Loucy (cell line): Measurements from ENCODE around the gene CFAP298.

ENCODE experiments used
- H2AFZ ChIP-seq: fragments of 200-600 bp; sonication (generic); 2 replicates; pipeline ENCODE4 v1.6.0; 2016; ENCODE audit warnings: antibody characterized with exemption, mild to moderate bottlenecking, low read length, moderate library complexity
- H3F3A ChIP-seq: fragments of 200-600 bp; 2 replicates; pipeline ENCODE4 v1.6.0; 2016; ENCODE audit warnings: antibody characterized with exemption, low read depth, mild to moderate bottlenecking
- H3K27me3 ChIP-seq: fragments of 200-600 bp; sonication (generic); 2 replicates; pipeline ENCODE4 v1.6.1; 2014; ENCODE audit warnings: low read length, mild to moderate bottlenecking; ENCODE audit not compliant: insufficient read depth, poor library complexity, severe bottlenecking
- H3K36me3 ChIP-seq: fragments of 200-600 bp; sonication (generic); 2 replicates; pipeline ENCODE4 v1.6.1; 2016; ENCODE audit warnings: low read length; ENCODE audit not compliant: insufficient read depth
- H3K4me1 ChIP-seq: fragments of 200-600 bp; sonication (generic); 2 replicates; pipeline ENCODE4 v1.5.1; 2014; ENCODE audit warnings: low read length, mild to moderate bottlenecking; ENCODE audit not compliant: insufficient read depth, poor library complexity, severe bottlenecking
- H3K4me2 ChIP-seq: fragments of 200-600 bp; sonication (generic); 2 replicates; pipeline ENCODE4 v1.6.0; 2014; ENCODE audit warnings: antibody characterized with exemption, low read length, low read depth, mild to moderate bottlenecking; ENCODE audit not compliant: poor library complexity, severe bottlenecking
- H3K4me3 ChIP-seq: fragments of 200-600 bp; sonication (generic); 2 replicates; pipeline ENCODE4 v1.5.1; 2014; ENCODE audit warnings: low read length, mild to moderate bottlenecking, mixed read lengths; ENCODE audit not compliant: poor library complexity, severe bottlenecking
- H3K79me2 ChIP-seq: fragments of 200-600 bp; sonication (generic); 2 replicates; pipeline ENCODE4 v1.6.1; 2014; ENCODE audit warnings: low read length; ENCODE audit not compliant: insufficient read depth
- H3K9ac ChIP-seq: fragments of 200-600 bp; sonication (generic); 2 replicates; pipeline ENCODE4 v1.6.0; 2014; ENCODE audit warnings: mild to moderate bottlenecking, low read depth, low read length, moderate library complexity; ENCODE audit not compliant: poor library complexity, severe bottlenecking
- H3K9me2 ChIP-seq: fragments of 200-600 bp; sonication (generic); replicated peaks from 2 replicates; pipeline ENCODE4 v1.6.1; 2016; ENCODE audit warnings: low read depth, low read length, mixed read lengths
- H3K9me3 ChIP-seq: fragments of 200-600 bp; sonication (generic); 2 replicates; pipeline ENCODE4 v1.6.1; 2014; ENCODE audit warnings: mild to moderate bottlenecking, antibody characterized with exemption, low read length, low read depth; ENCODE audit not compliant: insufficient read depth
- H4K20me1 ChIP-seq: fragments of 200-600 bp; sonication (generic); 2 replicates; pipeline ENCODE4 v1.6.0; 2014; ENCODE audit warnings: antibody characterized with exemption, low read length, mild to moderate bottlenecking; ENCODE audit not compliant: insufficient read depth, poor library complexity, severe bottlenecking
- EZH2phosphoT487 ChIP-seq: fragments of 200-600 bp; IDR thresholded peaks from 2 replicates; pipeline ENCODE4 v1.6.1; 2018; ENCODE audit warnings: antibody characterized with exemption, mild to moderate bottlenecking, moderate library complexity, borderline replicate concordance
- TF ChIP-seq, protein P1 (sequence below): fragments of 200-600 bp; sonication (generic); conservative IDR thresholded peaks from 2 replicates; pipeline ENCODE4 v1.5.1; 2014; ENCODE audit warnings: mild to moderate bottlenecking, antibody characterized with exemption, low read length

The CFAP298 gene

DNA sequence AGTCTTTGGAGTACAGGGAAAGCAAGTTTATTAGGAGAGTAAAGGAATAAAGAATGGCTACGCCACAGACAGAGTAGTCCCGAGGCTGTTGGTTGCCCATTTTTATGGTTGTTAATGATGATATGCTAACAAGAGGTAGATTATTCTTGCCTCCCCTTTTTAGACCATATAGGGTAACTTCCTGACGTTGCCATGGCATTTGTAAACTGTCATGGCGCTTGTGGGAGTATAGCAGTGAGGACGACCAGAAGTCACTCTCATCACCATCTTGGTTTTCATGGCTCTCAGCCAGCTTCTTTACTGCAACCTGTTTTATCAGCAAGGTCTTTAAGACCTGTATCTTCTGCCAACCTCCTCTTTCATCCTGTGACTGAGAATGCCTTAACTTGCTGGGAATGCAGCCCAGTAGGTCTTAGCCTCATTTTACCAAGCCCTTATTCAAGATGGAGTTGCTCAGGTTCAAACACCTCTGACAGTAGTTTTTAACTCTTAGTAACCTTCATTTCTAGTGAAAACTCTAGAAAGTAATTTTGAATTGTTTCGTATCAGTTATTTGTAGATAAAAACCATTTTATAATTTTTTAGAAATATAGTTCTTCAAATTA lies 53.1 kb downstream of the CFAP298 start:
- no peaks in the 10 kb centered on the region for H3K9me2 ChIP-seq
- no peaks in the 10 kb centered on the region for H3K79me2 ChIP-seq
- H3K4me2 ChIP-seq = no peak overlapping the region
- TF ChIP-seq, protein P1, sequence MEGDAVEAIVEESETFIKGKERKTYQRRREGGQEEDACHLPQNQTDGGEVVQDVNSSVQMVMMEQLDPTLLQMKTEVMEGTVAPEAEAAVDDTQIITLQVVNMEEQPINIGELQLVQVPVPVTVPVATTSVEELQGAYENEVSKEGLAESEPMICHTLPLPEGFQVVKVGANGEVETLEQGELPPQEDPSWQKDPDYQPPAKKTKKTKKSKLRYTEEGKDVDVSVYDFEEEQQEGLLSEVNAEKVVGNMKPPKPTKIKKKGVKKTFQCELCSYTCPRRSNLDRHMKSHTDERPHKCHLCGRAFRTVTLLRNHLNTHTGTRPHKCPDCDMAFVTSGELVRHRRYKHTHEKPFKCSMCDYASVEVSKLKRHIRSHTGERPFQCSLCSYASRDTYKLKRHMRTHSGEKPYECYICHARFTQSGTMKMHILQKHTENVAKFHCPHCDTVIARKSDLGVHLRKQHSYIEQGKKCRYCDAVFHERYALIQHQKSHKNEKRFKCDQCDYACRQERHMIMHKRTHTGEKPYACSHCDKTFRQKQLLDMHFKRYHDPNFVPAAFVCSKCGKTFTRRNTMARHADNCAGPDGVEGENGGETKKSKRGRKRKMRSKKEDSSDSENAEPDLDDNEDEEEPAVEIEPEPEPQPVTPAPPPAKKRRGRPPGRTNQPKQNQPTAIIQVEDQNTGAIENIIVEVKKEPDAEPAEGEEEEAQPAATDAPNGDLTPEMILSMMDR = no peak
- no peak for TF ChIP-seq EZH2phosphoT487
- no peaks in the 10 kb centered on the region for H3K9me3 ChIP-seq
- H3K27me3 ChIP-seq = no peaks in the 10 kb centered on the region
- H3K4me3 ChIP-seq = no peak overlapping the region
- no peaks in the 10 kb centered on the region for H3K4me1 ChIP-seq
- H2AFZ ChIP-seq = no peak overlapping the region
- no peaks in the 10 kb centered on the region for H3F3A ChIP-seq
- H3K36me3 ChIP-seq = no peaks in the 10 kb centered on the region
- no peaks in the 10 kb centered on the region for H4K20me1 ChIP-seq
- H3K9ac ChIP-seq = no peak overlapping the region

DNA sequence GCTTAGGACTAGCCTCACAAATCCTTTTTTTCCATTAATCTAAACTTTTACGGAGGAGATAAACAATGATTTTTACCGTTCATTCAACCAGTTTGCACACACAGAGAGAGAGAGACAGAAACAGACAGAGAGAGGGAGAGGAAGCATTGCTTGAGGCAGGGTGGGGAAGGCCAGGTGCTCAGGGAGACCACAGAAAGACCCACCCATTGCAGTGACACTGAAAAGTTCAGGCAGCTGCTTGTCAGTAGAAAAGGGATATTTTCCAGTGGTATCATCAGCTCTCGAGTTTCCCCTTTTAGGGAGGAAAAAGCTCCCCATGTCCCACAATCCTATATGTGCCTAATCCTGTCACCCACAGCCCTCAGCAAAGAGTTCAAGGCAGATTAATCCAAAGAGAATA lies 54.1 kb downstream of the CFAP298 start:
- Histone ChIP-seq H3K4me2 (no peak overlapping the region), H3K9ac (no peak overlapping the region), H3K79me2 (no peaks in the 10 kb centered on the region), H3K9me2 (no peaks in the 10 kb centered on the region), H3K27me3 (no peaks in the 10 kb centered on the region), H3K36me3 (no peaks in the 10 kb centered on the region), H3K9me3 (no peaks in the 10 kb centered on the region), H4K20me1 (no peaks in the 10 kb centered on the region), H3F3A (no peaks in the 10 kb centered on the region), H3K4me3 (no peak overlapping the region), H3K4me1 (no peaks in the 10 kb centered on the region), H2AFZ (no peak overlapping the region)
- TF ChIP-seq, protein P1 = no peak
- no peak for TF ChIP-seq EZH2phosphoT487

DNA sequence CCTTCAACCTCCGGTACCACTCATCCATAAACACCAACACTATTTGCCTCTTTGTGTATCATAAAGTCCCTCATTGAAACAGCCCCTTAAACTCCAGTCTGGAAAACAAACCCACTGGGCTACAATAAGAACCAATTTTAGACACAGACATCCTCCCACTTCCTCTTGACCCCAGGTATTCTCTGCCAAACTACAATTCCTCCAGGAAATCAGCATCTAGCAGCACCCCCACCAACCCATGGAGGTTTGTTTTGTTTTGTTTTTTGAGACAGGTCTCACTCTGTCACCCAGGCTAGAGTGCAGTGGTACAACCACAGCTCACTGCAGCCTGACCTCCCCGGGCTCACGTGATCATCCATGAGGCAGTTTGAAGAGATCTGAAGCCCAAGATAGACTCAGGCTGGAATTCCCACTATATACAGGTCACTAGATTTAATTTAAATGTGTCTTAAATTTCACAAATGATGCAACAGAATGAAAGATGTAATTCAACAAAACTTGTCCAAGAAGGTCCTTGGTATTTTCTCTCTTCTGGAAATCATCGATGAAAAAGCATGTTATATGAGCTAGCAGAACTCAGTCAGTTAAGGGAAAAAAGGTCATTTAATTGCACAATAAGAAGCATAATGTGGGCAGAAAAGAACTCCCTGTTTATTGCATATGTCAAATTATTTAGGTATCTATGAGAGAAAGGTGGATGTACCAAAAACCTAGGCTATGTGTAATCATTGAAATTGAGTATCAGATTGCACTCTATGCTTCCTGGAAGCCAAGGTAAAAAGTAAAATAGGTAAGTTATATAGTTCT lies 57.1 kb downstream of the CFAP298 start:
- TF ChIP-seq, protein P1 = no peak
- no peak for TF ChIP-seq EZH2phosphoT487
- no peak overlapping the region for H3K4me2 ChIP-seq
- no peaks in the 10 kb centered on the region for H4K20me1 ChIP-seq

More for the DNA sequence above, 57.1 kb downstream of the CFAP298 start:
- Histone ChIP-seq H3K36me3 (no peaks in the 10 kb centered on the region), H3K27me3 (no peaks in the 10 kb centered on the region), H3K4me1 (no peaks in the 10 kb centered on the region), H3K9ac (no peak overlapping the region), H3K9me2 (no peaks in the 10 kb centered on the region), H3K79me2 (no peaks in the 10 kb centered on the region), H2AFZ (no peak overlapping the region), H3K9me3 (no peaks in the 10 kb centered on the region), H3F3A (no peaks in the 10 kb centered on the region), H3K4me3 (no peak overlapping the region)
